Panc1 (cell line): ENCODE results near the gene CFAP299. TPM values are rescaled to one million over a fixed set of nuclear protein-coding genes. Genes with fewer than 3 reads are reported as not detected.

Experiments
- ATAC-seq: fragments of 200-7000 bp; cut with Tn5 transposase; 2 replicates; pipeline ENCODE4 v1.9.1; 2020; ENCODE audit warnings: mild to moderate bottlenecking, moderate library complexity
- BruUV-seq: library from RNA; stranded (reverse); fragments of 400-500 nt; replicated peaks from 2 replicates; lab custom pipeline; 2021; lab: Mats Ljungman, UMichigan
- CTCF ChIA-PET: fragments of 300-600 bp; sonication (Branson Sonifier 250); formaldehyde crosslinking; loops from one replicate; lab custom pipeline; 2022; ENCODE audit warnings: antibody characterized with exemption; lab: Charles Lee
- POLR2A ChIA-PET: fragments of 300-600 bp; sonication (Branson Sonifier 250); formaldehyde crosslinking; loops from one replicate; lab custom pipeline; 2022; ENCODE audit warnings: antibody characterized with exemption; lab: Charles Lee
- DNase-seq: peaks from one replicate; pipeline ENCODE4 v3.0.0-alpha.2; 2010; ENCODE audit warnings: low read depth, low spot score
- H3K27ac ChIP-seq: 2 replicates; pipeline ENCODE4 v1.5.1; 2011; ENCODE audit warnings: mild to moderate bottlenecking, low read length, inconsistent platforms
- H3K27me3 ChIP-seq: fragments of 200-500 bp; sonication (Bioruptor generic); 2 replicates; pipeline ENCODE4 v1.6.0; 2014; ENCODE audit warnings: low read length, inconsistent platforms; ENCODE audit not compliant: control insufficient read depth, insufficient read depth
- H3K36me3 ChIP-seq: fragments of 200-500 bp; sonication (Bioruptor generic); 2 replicates; pipeline ENCODE4 v1.5.1; 2014; ENCODE audit warnings: inconsistent platforms, mild to moderate bottlenecking, low read length, moderate library complexity; ENCODE audit not compliant: control insufficient read depth, insufficient read depth
- H3K4me1 ChIP-seq: 2 replicates; pipeline ENCODE4 v1.5.1; 2011; ENCODE audit warnings: inconsistent platforms, mild to moderate bottlenecking, low read length, moderate library complexity; ENCODE audit not compliant: control insufficient read depth, insufficient read depth
- H3K4me3 ChIP-seq, 2 experiments: 2 replicates each; pipeline ENCODE4 v1.5.1; 2011 to 2012; ENCODE audit warnings: low read depth in 2 of 2, low read length in 2 of 2, mild to moderate bottlenecking in 2 of 2, inconsistent platforms in 1 of 2, moderate library complexity in 1 of 2
- H3K9me3 ChIP-seq: fragments of 200-500 bp; sonication (Bioruptor generic); 2 replicates; pipeline ENCODE4 v1.5.1; 2014; ENCODE audit warnings: low read depth, mild to moderate bottlenecking, inconsistent platforms, low read length, moderate library complexity; ENCODE audit not compliant: control insufficient read depth, insufficient read depth
- POLR2AphosphoS5 ChIP-seq: IDR thresholded peaks from 2 replicates; pipeline ENCODE4 v1.6.1; 2012; ENCODE audit warnings: mild to moderate bottlenecking, low read depth, low read length, moderate library complexity
- SIN3A ChIP-seq: IDR thresholded peaks from 2 replicates; pipeline ENCODE4 v1.6.1; 2012; ENCODE audit warnings: low read depth, mild to moderate bottlenecking, low read length, moderate library complexity, borderline replicate concordance; ENCODE audit not compliant: insufficient read depth
- TCF7L2 ChIP-seq: IDR thresholded peaks from 2 replicates; pipeline ENCODE4 v1.6.1; 2011; ENCODE audit warnings: mild to moderate bottlenecking, low read depth, low read length, inconsistent platforms
- in situ Hi-C: cut with HindIII; loops from 2 replicates; pipeline ENCODE4 v1.10.0; 2016; ENCODE audit warnings: low sequenced_read_pairs, low pct_unique_long_range_greater_than_20kb
- intact Hi-C: fragments of 100-400 bp; cut with micrococcal nuclease; formaldehyde crosslinking; loops from one replicate; pipeline ENCODE4 v1.10.0; 2022; ENCODE audit not compliant: unreplicated experiment
- total RNA-seq: library from RNA; stranded (reverse); gene quantifications from one replicate; pipeline ENCODE4 v1.2.1, GENCODE V29; 2021; ENCODE audit not compliant: unreplicated experiment
- TF ChIP-seq, protein P1 (sequence below), 2 experiments: IDR thresholded peaks; 2 replicates each; pipeline ENCODE4 v1.6.1; 2011 to 2012; ENCODE audit warnings: low read depth in 2 of 2, control low read depth in 1 of 2, low read length in 1 of 2, mild to moderate bottlenecking in 1 of 2, moderate library complexity in 1 of 2; ENCODE audit not compliant: insufficient read depth in 1 of 2
- TF ChIP-seq, protein P2 (sequence below): fragments of 450-650 bp; IDR thresholded peaks from 2 replicates; pipeline ENCODE4 v1.5.1; 2017; ENCODE audit warnings: mild to moderate bottlenecking

CFAP299 gene
- total RNA-seq, 1 experiment from 2014 or later, result not detected

DNA sequence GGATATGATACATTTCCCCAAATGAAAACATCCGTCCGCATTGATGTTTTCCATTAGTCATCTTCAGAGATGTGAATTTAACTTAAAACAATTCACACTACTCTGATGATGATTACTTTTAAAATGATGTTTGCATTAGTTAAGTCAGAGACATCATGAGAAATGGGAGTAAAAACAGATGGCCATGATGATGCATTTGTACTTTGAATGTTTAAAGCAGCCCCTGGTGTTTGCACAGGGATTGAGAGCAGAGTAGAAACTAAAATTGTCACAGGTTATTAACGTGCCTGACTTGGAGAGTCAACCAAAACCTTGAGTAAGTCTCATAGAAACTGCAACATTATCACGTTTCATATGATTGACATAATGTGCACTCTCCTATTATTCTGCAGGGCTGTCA lies 117.2 kb downstream of the CFAP299 start:
- Histone ChIP-seq H3K27me3 (no peaks in the 10 kb centered on the region), H3K4me3 (no peak overlapping the region), H3K36me3 (no peaks in the 10 kb centered on the region), H3K27ac (no peak overlapping the region), H3K9me3 (no peaks in the 10 kb centered on the region), H3K4me1 (no peaks in the 10 kb centered on the region)
- DNase-seq (no peak), ATAC-seq (no peak)
- ChIA-PET CTCF (no interaction called here), POLR2A (no interaction called here)
- TF ChIP-seq, protein P1, sequence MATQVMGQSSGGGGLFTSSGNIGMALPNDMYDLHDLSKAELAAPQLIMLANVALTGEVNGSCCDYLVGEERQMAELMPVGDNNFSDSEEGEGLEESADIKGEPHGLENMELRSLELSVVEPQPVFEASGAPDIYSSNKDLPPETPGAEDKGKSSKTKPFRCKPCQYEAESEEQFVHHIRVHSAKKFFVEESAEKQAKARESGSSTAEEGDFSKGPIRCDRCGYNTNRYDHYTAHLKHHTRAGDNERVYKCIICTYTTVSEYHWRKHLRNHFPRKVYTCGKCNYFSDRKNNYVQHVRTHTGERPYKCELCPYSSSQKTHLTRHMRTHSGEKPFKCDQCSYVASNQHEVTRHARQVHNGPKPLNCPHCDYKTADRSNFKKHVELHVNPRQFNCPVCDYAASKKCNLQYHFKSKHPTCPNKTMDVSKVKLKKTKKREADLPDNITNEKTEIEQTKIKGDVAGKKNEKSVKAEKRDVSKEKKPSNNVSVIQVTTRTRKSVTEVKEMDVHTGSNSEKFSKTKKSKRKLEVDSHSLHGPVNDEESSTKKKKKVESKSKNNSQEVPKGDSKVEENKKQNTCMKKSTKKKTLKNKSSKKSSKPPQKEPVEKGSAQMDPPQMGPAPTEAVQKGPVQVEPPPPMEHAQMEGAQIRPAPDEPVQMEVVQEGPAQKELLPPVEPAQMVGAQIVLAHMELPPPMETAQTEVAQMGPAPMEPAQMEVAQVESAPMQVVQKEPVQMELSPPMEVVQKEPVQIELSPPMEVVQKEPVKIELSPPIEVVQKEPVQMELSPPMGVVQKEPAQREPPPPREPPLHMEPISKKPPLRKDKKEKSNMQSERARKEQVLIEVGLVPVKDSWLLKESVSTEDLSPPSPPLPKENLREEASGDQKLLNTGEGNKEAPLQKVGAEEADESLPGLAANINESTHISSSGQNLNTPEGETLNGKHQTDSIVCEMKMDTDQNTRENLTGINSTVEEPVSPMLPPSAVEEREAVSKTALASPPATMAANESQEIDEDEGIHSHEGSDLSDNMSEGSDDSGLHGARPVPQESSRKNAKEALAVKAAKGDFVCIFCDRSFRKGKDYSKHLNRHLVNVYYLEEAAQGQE (IDR thresholded peaks at IDR 0.05; ENCODE audit: insufficient read depth in 1 of 2, low read depth in 2 of 2, low read length in 1 of 2), result no peak
- BruUV-seq, result no TSS peak
- intact Hi-C loops, result no loop called here
- in situ Hi-C loops, result no loop called here

DNA sequence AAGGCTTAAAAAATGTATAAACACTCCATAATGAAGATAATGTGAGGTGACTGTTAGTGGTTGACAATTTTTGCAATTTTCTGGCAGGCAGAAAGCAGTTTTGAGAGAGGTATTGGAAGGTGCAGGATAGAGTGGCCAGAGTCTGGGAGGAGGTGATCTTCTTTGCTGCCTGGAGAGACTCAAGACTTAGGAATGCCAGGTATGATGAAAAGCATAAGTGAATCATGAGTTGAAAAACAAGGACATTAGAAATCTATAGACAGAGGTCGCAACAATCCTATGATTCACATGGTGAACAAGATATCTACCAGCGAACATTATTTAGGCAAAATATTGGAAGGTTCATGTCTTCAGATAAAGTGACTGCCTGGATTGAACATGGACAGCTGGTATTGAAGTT lies 118.5 kb downstream of the CFAP299 start:
- CTCF ChIA-PET, result no interaction called here
- POLR2A ChIA-PET, result no interaction called here
- H3K27me3 ChIP-seq, result no peaks in the 10 kb centered on the region
- H3K4me3 ChIP-seq, result no peak overlapping the region
- TF ChIP-seq SIN3A, result no peak
- no peaks in the 10 kb centered on the region for H3K4me1 ChIP-seq
- BruUV-seq, result no TSS peak
- ATAC-seq, result no peak
- H3K36me3 ChIP-seq, result no peaks in the 10 kb centered on the region
- H3K9me3 ChIP-seq, result no peaks in the 10 kb centered on the region
- in situ Hi-C loops (no loop called here), intact Hi-C loops (no loop called here)
- DNase-seq, result no peak
- no peak overlapping the region for H3K27ac ChIP-seq

DNA sequence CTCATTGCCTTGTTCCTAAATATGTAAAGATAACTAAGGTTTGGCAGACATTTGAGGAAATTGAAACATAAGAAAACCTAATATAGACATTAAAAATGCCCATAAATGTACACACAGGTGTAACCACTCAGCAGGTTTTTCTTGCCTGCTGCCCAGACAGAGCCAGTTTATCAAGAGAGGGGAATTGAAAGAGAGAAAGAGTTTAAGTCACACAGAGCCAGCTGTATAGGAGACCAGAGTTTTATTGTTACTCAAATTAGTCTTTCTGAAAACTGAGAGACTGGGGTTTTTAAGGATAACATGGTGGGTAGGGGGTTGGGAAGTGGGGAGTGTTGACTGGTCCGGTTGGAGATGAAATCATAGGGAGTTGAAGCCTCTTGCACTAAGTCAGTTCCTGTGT lies 119.0 kb downstream of the CFAP299 start:
- ChIA-PET CTCF (no interaction called here), POLR2A (no interaction called here)
- Histone ChIP-seq H3K27ac (no peak overlapping the region), H3K4me3 (no peak overlapping the region), H3K27me3 (no peaks in the 10 kb centered on the region), H3K4me1 (no peaks in the 10 kb centered on the region), H3K9me3 (no peaks in the 10 kb centered on the region), H3K36me3 (no peaks in the 10 kb centered on the region)
- no peak for DNase-seq
- in situ Hi-C loops (no loop called here), intact Hi-C loops (no loop called here)
- ATAC-seq, result no peak
- BruUV-seq, result no TSS peak
- no peak for TF ChIP-seq TCF7L2
- no peak for TF ChIP-seq POLR2AphosphoS5
- TF ChIP-seq, protein P1 (IDR thresholded peaks at IDR 0.05; ENCODE audit: insufficient read depth in 1 of 2, low read depth in 2 of 2, low read length in 1 of 2), result no peak
- TF ChIP-seq, protein P2, sequence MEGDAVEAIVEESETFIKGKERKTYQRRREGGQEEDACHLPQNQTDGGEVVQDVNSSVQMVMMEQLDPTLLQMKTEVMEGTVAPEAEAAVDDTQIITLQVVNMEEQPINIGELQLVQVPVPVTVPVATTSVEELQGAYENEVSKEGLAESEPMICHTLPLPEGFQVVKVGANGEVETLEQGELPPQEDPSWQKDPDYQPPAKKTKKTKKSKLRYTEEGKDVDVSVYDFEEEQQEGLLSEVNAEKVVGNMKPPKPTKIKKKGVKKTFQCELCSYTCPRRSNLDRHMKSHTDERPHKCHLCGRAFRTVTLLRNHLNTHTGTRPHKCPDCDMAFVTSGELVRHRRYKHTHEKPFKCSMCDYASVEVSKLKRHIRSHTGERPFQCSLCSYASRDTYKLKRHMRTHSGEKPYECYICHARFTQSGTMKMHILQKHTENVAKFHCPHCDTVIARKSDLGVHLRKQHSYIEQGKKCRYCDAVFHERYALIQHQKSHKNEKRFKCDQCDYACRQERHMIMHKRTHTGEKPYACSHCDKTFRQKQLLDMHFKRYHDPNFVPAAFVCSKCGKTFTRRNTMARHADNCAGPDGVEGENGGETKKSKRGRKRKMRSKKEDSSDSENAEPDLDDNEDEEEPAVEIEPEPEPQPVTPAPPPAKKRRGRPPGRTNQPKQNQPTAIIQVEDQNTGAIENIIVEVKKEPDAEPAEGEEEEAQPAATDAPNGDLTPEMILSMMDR, result no peak
- no peak for TF ChIP-seq SIN3A
